Lower leg skin (tissue), 4 donors: ENCODE data around the gene ZNF511. TPM values are rescaled to one million over a fixed set of nuclear protein-coding genes. Genes with fewer than 3 reads are reported as not detected.

Experiments
- DNase-seq, 2 donors: peaks; one replicate each; pipeline ENCODE4 v3.0.0-alpha.2; 2019; ENCODE audit warnings: low spot score in 2 of 2
- H3K4me3 ChIP-seq: fragments of 200-600 bp; sonication (generic); 2 replicates; pipeline ENCODE4 v1.5.1; 2017; ENCODE audit warnings: mild to moderate bottlenecking, low read depth; ENCODE audit not compliant: poor library complexity, severe bottlenecking
- POLR2A ChIP-seq, 2 donors: fragments of 450-650 bp; IDR thresholded peaks; one replicate each; pipeline ENCODE4 v1.6.1; 2016 to 2017; ENCODE audit warnings: antibody characterized with exemption in 2 of 2, mild to moderate bottlenecking in 1 of 2, moderate library complexity in 1 of 2
- WGBS, 2 donors: methylation state at CpG; one replicate each; pipeline ENCODE4 v1.1.5; 2018; 5-methylcytosine and 5-hydroxymethylcytosine counted together
- intact Hi-C: fragments of 100-400 bp; cut with DNase I; formaldehyde crosslinking; loops from one replicate; pipeline ENCODE4 v1.15.0; 2023; ENCODE audit warnings: low total_unique reads
- total RNA-seq, 4 donors: library from RNA; depleted of rRNA; stranded (reverse); fragments of >200 nt; gene quantifications; one replicate each; pipeline ENCODE4 v1.1.0, GENCODE V29; 2016
- TF ChIP-seq, protein P1 (sequence below), 3 donors: fragments of 450-650 bp; IDR thresholded peaks; one replicate each; pipeline ENCODE4 v1.5.1; 2016; ENCODE audit warnings: antibody characterized with exemption in 3 of 3, mild to moderate bottlenecking in 3 of 3, moderate library complexity in 2 of 3

ZNF511 gene
- total RNA-seq, 4 donors from 2014 or later, result 15.8 to 30.3 (median 22.0) TPM

DNA sequence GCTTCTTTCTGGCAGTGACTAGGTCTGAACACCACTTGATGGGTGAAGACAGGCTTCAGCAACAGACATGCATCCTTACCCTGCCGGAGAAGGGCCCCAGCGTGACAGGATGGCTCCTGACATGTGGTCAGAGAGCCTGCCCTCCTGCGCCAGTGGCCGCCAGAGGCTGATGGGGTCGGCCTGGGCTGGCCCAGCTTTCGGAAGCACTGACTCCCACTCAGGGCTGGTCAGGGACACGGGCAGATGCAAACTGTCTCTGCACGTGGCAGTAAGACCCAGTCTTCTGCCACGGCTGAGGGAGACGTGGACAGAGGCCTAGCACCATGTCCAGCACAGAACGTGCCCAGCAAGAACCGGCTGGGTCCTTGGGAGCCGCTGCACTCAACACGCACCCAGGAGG lies 10.2 kb upstream of the ZNF511 start:
- intact Hi-C loops, result no loop called here
- WGBS, 2 donors, result 97 to 98% methylated on average over 14 of the region's 14 CpGs
- no peak for TF ChIP-seq POLR2A (IDR thresholded peaks at IDR 0.05)
- TF ChIP-seq, protein P1, sequence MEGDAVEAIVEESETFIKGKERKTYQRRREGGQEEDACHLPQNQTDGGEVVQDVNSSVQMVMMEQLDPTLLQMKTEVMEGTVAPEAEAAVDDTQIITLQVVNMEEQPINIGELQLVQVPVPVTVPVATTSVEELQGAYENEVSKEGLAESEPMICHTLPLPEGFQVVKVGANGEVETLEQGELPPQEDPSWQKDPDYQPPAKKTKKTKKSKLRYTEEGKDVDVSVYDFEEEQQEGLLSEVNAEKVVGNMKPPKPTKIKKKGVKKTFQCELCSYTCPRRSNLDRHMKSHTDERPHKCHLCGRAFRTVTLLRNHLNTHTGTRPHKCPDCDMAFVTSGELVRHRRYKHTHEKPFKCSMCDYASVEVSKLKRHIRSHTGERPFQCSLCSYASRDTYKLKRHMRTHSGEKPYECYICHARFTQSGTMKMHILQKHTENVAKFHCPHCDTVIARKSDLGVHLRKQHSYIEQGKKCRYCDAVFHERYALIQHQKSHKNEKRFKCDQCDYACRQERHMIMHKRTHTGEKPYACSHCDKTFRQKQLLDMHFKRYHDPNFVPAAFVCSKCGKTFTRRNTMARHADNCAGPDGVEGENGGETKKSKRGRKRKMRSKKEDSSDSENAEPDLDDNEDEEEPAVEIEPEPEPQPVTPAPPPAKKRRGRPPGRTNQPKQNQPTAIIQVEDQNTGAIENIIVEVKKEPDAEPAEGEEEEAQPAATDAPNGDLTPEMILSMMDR (IDR thresholded peaks at IDR 0.05), result no peak
- DNase-seq, result no peak
- no peak overlapping the region for H3K4me3 ChIP-seq

DNA sequence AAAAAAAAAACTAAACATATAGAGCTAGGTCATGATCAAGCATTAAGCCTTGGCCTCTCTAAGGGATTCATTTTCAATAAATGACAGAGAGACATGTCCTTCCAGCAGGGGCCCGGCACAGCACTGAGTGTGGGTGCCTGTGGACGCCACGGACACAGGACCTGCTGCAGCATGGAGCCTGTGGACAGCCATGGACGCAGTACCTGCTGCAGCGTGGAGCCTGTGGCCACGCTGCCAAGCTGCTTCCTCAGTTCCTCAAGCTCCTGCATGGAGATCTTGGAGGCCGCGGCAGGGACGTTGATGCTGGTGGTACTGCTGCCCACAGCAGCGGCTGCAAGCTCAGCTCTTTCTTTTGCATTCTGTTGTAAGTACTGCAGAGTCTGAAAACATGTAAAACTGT lies 9.5 kb upstream of the ZNF511 start:
- 85 to 90% methylated on average over 10 of the region's 10 CpGs for WGBS, 2 donors
- H3K4me3 ChIP-seq, result no peak overlapping the region
- intact Hi-C loops, result no loop called here
- TF ChIP-seq POLR2A (IDR thresholded peaks at IDR 0.05), result no peak
- TF ChIP-seq, protein P1 (IDR thresholded peaks at IDR 0.05), result no peak
- DNase-seq, result no peak

DNA sequence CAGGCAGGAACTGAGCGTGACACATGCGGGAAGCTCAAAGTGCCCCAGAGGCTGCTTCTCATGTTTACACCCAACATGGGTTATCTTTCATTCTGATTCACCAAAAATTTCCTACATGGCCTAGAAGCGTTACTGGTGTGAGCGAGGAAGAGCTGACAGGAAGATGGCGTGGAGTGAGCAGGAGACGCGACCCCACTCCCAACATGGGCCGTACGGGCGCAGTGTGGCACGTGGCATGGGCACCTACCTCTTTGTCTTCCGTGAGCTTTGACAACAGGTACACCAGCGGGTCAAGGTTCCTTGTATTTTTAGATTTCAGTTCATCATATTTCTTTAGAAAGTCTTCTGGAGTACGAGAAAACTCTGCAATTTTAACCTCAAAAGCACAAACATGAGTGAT lies 9.0 kb upstream of the ZNF511 start:
- WGBS, 2 donors, result 95% methylated on average over 14 of the region's 14 CpGs
- no peak overlapping the region for H3K4me3 ChIP-seq
- no peak for TF ChIP-seq POLR2A (IDR thresholded peaks at IDR 0.05)
- TF ChIP-seq, protein P1 (IDR thresholded peaks at IDR 0.05), result no peak
- intact Hi-C loops, result no loop called here
- DNase-seq, result no peak

DNA sequence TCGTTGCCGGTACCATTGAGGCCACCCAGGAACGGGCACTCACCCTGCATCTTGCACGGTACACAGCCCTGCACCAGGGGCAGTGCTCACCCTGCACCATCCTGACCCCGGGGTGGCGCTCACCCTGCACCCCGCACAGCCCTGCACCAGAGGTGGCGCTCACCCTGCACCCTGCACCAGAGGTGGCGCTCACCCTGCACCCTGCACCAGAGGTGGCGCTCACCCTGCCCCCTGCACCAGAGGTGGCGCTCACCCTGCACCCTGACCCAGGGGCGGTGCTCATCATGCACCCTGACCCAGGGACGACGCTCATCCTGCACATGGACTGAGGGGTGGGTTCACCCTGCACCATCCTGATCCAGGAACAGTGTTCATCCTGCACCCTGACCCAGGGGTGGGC lies 6.5 kb upstream of the ZNF511 start:
- no peak for DNase-seq
- H3K4me3 ChIP-seq, result no peak overlapping the region
- intact Hi-C loops, result no loop called here
- WGBS, 2 donors, result 93 to 96% methylated on average over 5 to 10 of the region's 14 CpGs
- TF ChIP-seq POLR2A (IDR thresholded peaks at IDR 0.05), result no peak
- TF ChIP-seq, protein P1 (IDR thresholded peaks at IDR 0.05), result no peak

DNA sequence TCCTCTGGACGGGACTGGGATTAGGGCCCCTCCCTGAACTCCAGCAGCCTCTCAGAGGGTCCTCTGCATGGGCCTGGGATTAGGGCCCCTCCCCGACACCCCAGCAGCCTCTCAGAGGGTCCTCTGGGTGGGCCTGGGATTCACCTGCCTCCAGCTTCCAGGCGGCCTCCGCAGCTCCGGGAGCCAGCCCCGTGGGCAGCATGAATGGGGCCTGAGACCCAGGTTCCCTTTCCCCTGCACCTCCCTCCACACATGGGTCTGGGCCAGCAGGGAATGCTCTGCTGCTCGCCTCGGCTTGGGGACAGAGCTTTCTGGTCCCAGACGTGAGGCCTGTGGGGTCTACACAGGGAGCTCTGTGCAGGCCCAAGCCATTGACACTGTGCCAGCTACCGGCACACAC lies 5.5 kb upstream of the ZNF511 start:
- 71 to 89% methylated on average over 6 to 10 of the region's 10 CpGs for WGBS, 2 donors
- no peak for TF ChIP-seq POLR2A (IDR thresholded peaks at IDR 0.05)
- TF ChIP-seq, protein P1 (IDR thresholded peaks at IDR 0.05), result no peak
- intact Hi-C loops, result no loop called here

DNA sequence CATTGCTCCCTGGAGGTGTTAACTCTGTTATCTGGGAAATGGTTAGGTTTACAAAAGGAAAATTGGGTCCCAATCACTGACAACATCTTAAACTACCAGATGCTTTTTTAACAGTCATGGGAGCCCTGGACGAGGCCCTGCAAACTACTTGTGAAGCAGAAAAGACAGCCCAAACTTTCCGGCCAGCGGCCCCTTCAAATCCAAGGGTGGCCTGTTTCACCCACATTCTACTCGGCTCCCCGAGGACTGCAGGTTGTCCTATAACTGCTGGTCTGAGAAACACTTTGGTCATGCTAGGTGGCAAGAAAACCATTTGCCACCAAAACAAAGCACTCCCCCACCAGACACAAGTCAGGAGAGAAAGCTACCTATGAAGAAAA lies 2.6 kb upstream of the ZNF511 start:
- intact Hi-C loops, result no loop called here
- DNase-seq, result no peak
- H3K4me3 ChIP-seq, result no peak overlapping the region
- TF ChIP-seq, protein P1 (IDR thresholded peaks at IDR 0.05), result no peak
- TF ChIP-seq POLR2A (IDR thresholded peaks at IDR 0.05), result no peak
- 93 to 95% methylated on average over 5 of the region's 5 CpGs for WGBS, 2 donors

More for the DNA sequence above, 5.5 kb upstream of the ZNF511 start:
- DNase-seq, result no peak
- H3K4me3 ChIP-seq, result no peak overlapping the region
